Stimulated activated CD4-positive, alpha-beta T cell treated with anti-CD3 and anti-CD28 coated beads, Interleukin-15, amount 100 ng/mL, for 48 hours (primary cell): ENCODE results near the gene PSRC1.
"Not testable (repeated sequence)": the region's sequence is repeated elsewhere in the genome, so short reads cannot be mapped to it uniquely, and the experiment has no call there.

Experiments used
- DNase-seq, 2 donors: peaks; one replicate each; pipeline ENCODE4 v3.0.0-alpha.2; 2020; ENCODE audit warnings: low read depth in 2 of 2

The PSRC1 gene

DNA sequence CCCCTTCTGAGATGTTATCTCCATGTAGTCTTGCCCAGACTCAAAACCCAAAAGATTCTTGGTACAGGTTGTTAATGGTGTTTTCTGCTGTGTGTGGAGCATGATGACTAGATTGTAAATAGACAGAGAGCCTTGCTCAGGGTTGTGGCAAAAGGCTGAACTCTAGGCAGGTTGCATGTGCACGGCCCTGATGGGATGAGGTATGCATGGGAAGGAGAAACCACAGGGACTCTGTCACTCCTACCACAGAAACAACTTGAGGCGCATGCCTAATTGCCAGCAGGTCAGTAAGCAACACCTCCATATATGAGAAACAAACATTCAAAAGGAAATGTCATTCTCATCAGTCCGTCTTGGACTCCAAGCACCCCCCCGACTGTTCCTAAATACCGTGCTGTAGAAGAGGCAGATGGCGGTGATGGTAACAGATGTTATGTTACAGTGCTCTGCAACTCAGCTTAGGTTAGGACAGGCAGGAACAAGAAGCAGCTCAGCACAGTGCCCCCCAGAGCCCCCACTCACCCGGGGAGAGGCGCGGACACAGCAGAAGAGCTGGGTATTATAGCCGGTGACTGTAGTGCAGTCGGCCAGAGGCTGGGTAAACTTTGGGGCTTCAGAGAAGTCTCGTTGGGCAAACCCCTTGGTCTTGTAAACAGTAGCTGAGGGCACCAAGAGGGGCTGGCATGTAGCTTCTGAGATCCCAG is 12.9 kb upstream of the PSRC1 start:
- no peak for DNase-seq

GRCh38 chr1:109294481-109294880 is 11.5 kb upstream of the PSRC1 start:
- no peak for DNase-seq

DNA sequence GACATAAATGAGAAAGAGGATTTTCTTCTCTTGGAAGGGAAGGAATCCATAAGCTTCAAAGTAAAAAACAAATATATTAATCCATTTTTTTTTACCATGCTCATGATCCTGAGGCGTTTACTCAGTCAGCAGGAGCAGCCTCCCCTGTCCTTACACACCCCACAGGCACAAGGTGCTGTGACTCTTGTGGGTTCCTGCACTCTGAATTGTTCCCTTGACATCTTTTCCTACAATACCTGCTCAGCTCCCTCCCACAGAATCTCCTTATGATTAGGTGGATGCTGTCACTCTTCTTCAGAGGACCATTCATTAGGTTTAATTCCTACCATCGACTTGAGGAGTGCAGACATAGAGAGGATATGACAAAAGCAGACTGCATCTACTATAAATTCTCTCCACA is 10.1 kb upstream of the PSRC1 start:
- DNase-seq = no peak

DNA sequence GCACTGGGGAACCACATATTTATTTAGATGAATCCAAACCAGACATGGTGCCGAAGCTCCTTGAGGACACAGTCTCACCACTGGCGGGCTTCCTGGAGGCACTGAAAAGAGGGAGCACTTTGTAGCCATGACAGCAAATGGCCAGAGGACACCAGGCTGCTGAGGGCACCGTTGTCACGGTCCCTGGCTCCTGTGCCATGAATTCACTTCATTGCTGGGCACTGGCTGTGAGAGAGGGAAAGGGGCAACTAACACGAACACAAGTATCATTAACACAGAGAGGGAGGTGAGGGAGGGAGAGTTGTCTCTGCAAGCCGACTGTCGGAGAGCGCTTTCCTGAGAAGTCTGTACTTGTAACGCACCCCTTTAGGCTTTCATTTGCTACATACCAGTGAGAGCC is 9.4 kb upstream of the PSRC1 start:
- no peak for DNase-seq

GRCh38 chr1:109290998-109291397 is 8.1 kb upstream of the PSRC1 start:
- DNase-seq = no peak

GRCh38 chr1:109290137-109290536 is 7.2 kb upstream of the PSRC1 start:
- no peak for DNase-seq

DNA sequence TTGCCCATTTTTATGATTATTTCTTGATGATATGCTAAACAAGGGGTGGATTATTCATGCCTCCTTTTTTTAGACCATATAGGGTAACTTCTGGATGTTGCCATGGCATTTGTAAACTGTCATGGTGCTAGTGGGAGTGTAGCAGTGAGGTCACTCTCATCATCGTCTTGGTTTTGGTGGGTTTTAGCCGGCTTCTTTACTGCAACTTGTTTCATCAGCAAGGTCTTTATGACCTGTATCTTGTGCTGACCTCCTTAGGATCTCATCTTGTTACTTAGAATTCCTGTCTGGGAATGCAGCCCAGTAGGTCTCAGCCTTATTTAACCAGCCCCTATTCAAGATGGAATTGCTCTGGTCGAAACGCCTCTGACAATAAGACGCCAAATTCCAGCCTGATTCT is 3.8 kb upstream of the PSRC1 start:
- DNase-seq = not testable (repeated sequence)

GRCh38 chr1:109283748-109284600 is 1.0 kb upstream of the PSRC1 start:
- DNase-seq = no peak

- DNase-seq = no peak
Observed at GRCh38 chr1:109282497-109282951, 421 bp downstream of the PSRC1 start.

GRCh38 chr1:109281680-109282496 is 1.1 kb downstream of the PSRC1 start:
- DNase-seq = no peak

DNA sequence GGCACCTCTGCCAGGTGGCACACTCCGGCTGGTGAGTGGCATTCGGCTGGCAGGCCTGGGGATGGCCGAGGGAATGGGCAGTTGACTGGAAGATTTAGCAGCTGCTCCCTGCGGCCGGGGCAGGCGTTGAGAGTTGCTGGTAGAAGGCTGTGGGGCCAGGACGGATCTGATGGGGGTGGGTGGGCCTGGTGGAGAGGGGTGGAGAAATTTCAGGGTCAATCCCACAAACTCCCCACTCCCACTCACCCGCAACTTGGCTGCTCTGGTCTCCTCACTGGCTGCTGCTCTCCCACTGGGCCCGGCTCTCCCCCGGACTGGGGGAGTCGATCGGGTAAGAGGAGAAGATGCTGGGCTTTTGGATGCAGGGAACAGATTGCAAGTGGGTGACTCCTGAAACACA is 2.1 kb downstream of the PSRC1 start:
- no peak for DNase-seq

GRCh38 chr1:109279615-109280278 is 3.2 kb downstream of the PSRC1 start:
- no peak for DNase-seq

- DNase-seq = peak; percentile 32 to 60
Observed at GRCh38 chr1:109277434-109278204, 5.3 kb downstream of the PSRC1 start.

DNA sequence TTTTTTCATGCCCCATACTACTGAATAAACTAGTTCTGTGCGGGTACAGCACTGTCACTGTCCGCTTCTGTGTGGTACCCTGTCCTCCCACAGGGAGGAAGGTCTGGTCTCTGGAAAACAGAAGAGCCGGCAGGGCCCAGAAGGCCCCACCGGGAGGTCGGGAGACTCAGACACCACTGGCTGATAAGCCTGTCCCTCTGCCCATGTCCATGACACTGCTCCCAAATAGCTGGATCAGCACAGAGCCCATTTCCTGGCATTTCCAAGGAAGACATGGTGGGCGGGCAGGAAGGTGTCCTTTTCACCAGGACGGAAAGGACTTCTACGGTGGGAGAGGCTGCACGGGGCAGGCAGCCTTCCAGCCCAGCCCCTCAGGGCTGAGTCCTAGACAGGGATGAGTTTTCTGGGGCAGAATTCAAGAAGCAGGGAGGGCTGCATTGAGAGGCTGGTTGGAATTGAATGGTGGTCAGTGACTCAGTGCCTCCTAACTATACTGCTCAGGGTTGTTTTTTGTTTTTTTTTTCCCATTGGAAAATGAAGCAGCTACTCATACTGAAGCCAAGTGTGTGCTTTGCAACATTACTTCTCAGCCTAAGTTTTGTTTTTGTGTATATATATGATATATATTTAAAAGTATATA is 7.1 kb downstream of the PSRC1 start:
- no peak for DNase-seq

- DNase-seq = no peak
Observed at GRCh38 chr1:109274533-109275476, 8.1 kb downstream of the PSRC1 start.

DNA sequence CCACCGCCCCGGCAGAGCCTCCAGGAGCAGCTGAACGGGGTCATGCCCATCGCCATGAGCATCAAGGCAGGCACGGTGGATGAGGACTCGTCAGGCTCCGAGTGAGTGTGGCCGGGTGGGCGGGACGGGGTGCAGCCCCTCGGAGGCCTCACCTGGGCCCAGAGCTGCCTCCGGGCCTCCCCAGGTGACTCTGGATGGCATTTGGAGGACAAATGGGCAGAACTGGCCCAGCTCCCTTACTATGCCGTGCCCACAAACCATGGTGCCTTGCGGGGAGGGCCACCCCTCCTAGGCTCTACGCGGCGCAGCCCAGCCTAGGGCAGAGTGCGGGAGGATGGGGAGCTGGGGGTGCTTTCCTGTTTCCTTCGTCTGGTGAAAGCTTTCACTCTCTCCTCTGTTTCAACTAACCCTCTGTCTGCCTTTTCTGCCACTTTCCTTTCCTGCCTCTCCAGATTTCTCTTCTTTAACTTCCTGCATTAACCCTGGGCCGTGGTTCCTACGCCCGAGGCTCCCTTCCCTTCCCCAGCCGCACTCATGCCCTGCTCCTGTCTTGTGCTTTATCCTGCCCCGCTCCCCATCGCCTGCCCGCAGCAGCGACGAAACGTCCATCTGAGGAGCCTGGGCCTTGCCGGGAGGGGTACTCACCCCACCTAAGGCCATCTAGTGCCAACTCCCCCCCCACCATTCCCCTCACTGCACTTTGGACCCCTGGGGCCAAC is 9.2 kb downstream of the PSRC1 start:
- no peak for DNase-seq

DNA sequence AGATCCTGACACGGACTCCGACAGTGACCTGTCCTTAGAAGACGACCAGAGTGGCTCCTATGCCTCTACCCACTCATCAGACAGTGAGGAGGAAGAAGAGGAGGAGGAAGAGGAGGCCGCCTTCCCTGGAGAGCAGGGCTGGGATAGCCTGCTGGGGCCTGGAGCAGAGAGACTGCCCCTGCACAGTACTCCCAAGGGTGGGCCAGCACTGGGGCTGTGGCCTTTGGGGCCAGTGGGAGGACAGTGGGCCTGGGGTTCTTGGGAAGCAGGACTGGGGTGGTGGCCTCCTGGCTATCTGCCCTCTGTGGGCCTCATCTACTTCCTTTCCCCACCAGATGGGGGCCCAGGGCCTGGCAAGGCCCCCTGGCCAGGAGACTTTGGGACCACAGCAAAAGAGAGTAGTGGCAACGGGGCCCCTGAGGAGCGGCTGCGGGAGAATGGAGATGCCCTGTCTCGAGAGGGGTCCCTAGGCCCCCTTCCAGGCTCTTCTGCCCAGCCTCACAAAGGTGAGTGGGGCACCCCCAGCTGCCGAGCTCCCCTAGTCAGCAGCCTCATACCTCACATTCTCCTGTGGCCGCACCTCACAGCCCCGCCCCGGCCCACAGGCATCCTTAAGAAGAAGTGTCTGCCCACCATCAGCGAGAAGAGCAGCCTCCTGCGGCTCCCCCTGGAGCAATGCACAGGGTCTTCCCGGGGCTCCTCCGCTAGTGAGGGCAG is 10.0 kb downstream of the PSRC1 start:
- no peak for DNase-seq
